Neural progenitor cell (in vitro differentiated cells): ENCODE data around the gene ING5.

Experiments
- EZH2 ChIP-seq: fragments of 200-600 bp; sonication (generic); IDR thresholded peaks from 2 replicates; pipeline ENCODE4 v1.6.1; 2017; ENCODE audit warnings: antibody characterized with exemption, mild to moderate bottlenecking, moderate library complexity
- TF ChIP-seq, protein P1 (sequence below): fragments of 200-600 bp; sonication (generic); IDR thresholded peaks from 2 replicates; pipeline ENCODE4 v1.5.1; 2017; ENCODE audit warnings: antibody characterized with exemption, mild to moderate bottlenecking

DNA sequence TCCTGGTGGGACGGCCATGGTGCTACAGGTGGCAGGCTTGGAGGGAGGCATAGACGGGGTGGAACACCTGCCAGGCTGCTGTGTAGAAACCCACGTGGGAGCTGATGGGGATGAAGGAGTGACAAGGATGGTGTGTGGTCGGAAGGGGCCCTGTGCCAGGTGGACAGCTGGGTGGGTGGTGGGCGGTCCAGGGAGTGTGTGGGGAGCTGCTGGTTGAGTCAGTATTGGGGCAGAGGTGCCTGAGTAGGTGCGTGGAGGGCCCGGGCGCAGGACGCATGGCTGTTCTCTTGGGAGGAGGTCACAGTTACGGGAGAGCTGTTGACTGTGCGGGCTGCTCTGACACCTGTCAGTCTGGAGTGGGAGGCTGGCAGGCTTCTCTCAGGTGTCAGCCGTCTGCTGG lies 20.0 kb downstream of the ING5 start:
- TF ChIP-seq, protein P1, sequence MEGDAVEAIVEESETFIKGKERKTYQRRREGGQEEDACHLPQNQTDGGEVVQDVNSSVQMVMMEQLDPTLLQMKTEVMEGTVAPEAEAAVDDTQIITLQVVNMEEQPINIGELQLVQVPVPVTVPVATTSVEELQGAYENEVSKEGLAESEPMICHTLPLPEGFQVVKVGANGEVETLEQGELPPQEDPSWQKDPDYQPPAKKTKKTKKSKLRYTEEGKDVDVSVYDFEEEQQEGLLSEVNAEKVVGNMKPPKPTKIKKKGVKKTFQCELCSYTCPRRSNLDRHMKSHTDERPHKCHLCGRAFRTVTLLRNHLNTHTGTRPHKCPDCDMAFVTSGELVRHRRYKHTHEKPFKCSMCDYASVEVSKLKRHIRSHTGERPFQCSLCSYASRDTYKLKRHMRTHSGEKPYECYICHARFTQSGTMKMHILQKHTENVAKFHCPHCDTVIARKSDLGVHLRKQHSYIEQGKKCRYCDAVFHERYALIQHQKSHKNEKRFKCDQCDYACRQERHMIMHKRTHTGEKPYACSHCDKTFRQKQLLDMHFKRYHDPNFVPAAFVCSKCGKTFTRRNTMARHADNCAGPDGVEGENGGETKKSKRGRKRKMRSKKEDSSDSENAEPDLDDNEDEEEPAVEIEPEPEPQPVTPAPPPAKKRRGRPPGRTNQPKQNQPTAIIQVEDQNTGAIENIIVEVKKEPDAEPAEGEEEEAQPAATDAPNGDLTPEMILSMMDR, result no peak
- no peak for TF ChIP-seq EZH2
